Natural killer cell (primary cell): ENCODE results near the gene TLR6. TPM values are rescaled to one million over a fixed set of nuclear protein-coding genes. Genes with fewer than 3 reads are reported as not detected.
A peak's percentile ranks its signal among the peaks of the same experiment; 100 is the strongest.

Experiments
- ATAC-seq, 3 donors: fragments of 150-1000 bp in 2 of 3; fragments of 200-7000 bp in 1 of 3; cut with Tn5 transposase; 1 replicate in 1 of 3; 2 replicates in 2 of 3; pipeline ENCODE4 v1.10.0; 2021; ENCODE audit warnings: mild to moderate bottlenecking in 2 of 3, moderate library complexity in 2 of 3
- DNase-seq, 2 donors: peaks; one replicate each; pipeline versions ENCODE4 v3.0.0 to v3.0.0-alpha.2; 2013 to 2021; ENCODE audit warnings: mixed read lengths in 1 of 2
- H3K27ac ChIP-seq: one replicate; pipeline ENCODE4 v1.5.1; 2013; ENCODE audit warnings: mild to moderate bottlenecking, low read length
- H3K27me3 ChIP-seq: one replicate; pipeline ENCODE4 v1.6.1; 2013; ENCODE audit warnings: low read length; ENCODE audit not compliant: control insufficient read depth, insufficient read depth
- H3K36me3 ChIP-seq: one replicate; pipeline ENCODE4 v1.6.1; 2013; ENCODE audit warnings: low read length; ENCODE audit not compliant: control insufficient read depth, insufficient read depth
- H3K4me1 ChIP-seq: one replicate; pipeline ENCODE4 v1.6.1; 2013; ENCODE audit warnings: low read length; ENCODE audit not compliant: control insufficient read depth, insufficient read depth
- H3K4me3 ChIP-seq: one replicate; pipeline ENCODE4 v1.5.1; 2013; ENCODE audit warnings: low read length
- H3K9me3 ChIP-seq: one replicate; pipeline ENCODE4 v1.6.1; 2013; ENCODE audit warnings: low read length; ENCODE audit not compliant: control insufficient read depth, insufficient read depth
- H3K27ac Mint-ChIP-seq, 2 donors: one replicate each; pipeline ENCODE4 v1.8.0; 2022; ENCODE audit warnings: mild to moderate bottlenecking in 2 of 2, mixed read lengths in 2 of 2, moderate library complexity in 1 of 2
- H3K27me3 Mint-ChIP-seq, 2 donors: one replicate each; pipeline ENCODE4 v1.8.0; 2022; ENCODE audit warnings: low read depth in 2 of 2, mixed read lengths in 2 of 2
- H3K36me3 Mint-ChIP-seq: one replicate; pipeline ENCODE4 v1.8.0; 2022; ENCODE audit warnings: mixed read lengths
- H3K4me1 Mint-ChIP-seq, 2 donors: one replicate each; pipeline ENCODE4 v1.8.0; 2022; ENCODE audit warnings: mixed read lengths in 2 of 2
- H3K4me3 Mint-ChIP-seq: one replicate; pipeline ENCODE4 v1.8.0; 2022; ENCODE audit warnings: mild to moderate bottlenecking, moderate library complexity, mixed read lengths
- H3K9me3 Mint-ChIP-seq, 2 donors: one replicate each; pipeline ENCODE4 v1.8.0; 2022; ENCODE audit warnings: mixed read lengths in 2 of 2
- WGBS: methylation state at CpG from one replicate; pipeline ENCODE4 v1.1.7; 2013; ENCODE audit warnings: missing lambda C conversion rate; ENCODE audit not compliant: insufficient coverage; 5-methylcytosine and 5-hydroxymethylcytosine counted together
- intact Hi-C: fragments of 100-400 bp; cut with micrococcal nuclease; formaldehyde crosslinking; loops from one replicate; pipeline ENCODE4 v1.14.2; 2022
- total RNA-seq, 4 donors: library from RNA; stranded (reverse); fragments of 120-200 nt in 1 of 4; gene quantifications; one replicate each; pipeline versions ENCODE4 v1.2.3 to v1.2.4, GENCODE V29; 2013 to 2022
- TF ChIP-seq, protein P1 (sequence below): fragments of 200-600 bp; IDR thresholded peaks from one replicate; pipeline ENCODE4 v1.8.0; 2022; ENCODE audit warnings: antibody characterized with exemption

TLR6 gene
- total RNA-seq, 3 donors from 2014 or later (not counting 1 experiment from before 2014, with no cell fraction given) = 6.3 to 9.8 (median 6.8) TPM

DNA sequence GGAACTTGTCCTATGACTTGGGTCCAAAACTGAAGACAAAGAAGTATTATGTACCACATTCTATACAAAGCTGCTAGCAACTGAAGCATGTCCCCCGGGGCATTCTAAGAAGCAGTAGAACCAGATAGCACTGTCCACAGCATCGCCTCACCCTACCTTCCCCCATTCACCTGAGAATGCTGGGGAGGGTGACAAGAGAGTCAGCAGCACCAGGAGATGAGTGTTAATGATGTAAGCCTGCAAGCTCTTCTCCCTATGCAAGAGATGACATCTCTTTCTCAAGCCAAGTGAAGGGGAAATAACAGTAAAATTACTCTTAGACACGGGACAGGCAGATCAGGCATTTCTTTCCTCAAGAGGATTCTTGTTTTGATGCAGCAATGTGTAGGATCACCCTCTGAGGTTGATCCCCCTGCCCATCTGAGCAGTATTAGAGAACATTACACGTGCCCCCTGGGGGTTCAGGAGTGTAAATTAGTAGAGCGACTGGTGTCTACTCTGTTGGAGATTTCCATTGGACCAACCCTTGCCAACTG is 38.1 kb downstream of the TLR6 start:
- intact Hi-C loops = no loop called here
- peaks cover 10% of the 10 kb centered on the region for H3K4me1 ChIP-seq
- 77% methylated on average over 4 of the region's 5 CpGs for WGBS
- no peaks in the 10 kb centered on the region for H3K27me3 ChIP-seq
- no peak overlapping the region for H3K27ac ChIP-seq
- Mint-ChIP-seq H3K27me3 (peaks cover 2 to 8% of the 10 kb centered on the region in 2 donors), H3K4me1 (peaks cover 8 to 12% of the 10 kb centered on the region in 2 donors), H3K4me3 (no peak overlapping the region), H3K9me3 (peaks cover 0 to 2% of the 10 kb centered on the region in 2 donors), H3K27ac (no peak overlapping the region), H3K36me3 (no peaks in the 10 kb centered on the region)
- no peak for DNase-seq
- H3K9me3 ChIP-seq = peaks cover 13% of the 10 kb centered on the region
- TF ChIP-seq, protein P1, sequence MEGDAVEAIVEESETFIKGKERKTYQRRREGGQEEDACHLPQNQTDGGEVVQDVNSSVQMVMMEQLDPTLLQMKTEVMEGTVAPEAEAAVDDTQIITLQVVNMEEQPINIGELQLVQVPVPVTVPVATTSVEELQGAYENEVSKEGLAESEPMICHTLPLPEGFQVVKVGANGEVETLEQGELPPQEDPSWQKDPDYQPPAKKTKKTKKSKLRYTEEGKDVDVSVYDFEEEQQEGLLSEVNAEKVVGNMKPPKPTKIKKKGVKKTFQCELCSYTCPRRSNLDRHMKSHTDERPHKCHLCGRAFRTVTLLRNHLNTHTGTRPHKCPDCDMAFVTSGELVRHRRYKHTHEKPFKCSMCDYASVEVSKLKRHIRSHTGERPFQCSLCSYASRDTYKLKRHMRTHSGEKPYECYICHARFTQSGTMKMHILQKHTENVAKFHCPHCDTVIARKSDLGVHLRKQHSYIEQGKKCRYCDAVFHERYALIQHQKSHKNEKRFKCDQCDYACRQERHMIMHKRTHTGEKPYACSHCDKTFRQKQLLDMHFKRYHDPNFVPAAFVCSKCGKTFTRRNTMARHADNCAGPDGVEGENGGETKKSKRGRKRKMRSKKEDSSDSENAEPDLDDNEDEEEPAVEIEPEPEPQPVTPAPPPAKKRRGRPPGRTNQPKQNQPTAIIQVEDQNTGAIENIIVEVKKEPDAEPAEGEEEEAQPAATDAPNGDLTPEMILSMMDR = no peak
- no peak overlapping the region for H3K4me3 ChIP-seq
- no peaks in the 10 kb centered on the region for H3K36me3 ChIP-seq
- no peak for ATAC-seq

DNA sequence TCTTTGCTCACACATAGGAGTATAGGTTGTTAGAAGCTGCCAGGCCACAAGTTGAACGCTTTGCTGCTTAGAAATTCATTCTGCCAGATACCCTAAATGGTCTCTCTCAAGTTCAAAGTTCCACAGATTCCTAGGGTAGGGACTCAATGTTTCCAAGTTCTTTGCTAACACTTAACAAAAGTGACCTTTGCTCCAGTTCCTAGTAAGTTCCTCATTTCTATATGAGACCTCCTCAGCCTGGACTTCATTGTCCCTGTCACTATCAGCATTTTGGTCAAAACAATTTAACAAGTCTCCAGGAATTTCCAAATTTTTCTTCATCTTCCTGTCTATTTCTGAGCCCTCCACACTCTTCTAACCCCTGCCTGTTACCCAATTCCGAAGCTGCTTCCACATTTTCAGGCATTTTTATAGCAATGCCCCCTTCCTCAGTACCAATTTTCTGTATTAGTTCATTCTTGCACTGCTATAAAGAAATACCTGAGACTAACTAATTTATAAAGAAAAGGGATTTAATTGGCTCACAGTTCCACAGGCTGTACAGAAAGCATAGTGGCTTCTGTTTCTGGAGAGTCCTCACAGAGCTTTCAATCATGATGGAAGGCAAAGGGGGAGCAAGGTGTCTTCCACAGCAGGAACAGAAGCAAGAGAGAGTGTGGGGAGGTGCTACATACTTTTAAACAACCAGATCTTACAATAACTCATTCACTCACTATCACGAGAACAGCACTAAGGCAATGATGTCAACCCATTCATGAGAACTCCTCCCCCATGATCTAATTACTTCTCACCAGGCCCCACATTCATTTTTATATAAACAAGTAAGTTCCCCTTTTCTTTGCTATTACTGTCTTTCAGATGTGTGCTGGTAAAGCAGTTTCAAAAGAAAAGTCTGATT is 40.5 kb downstream of the TLR6 start:
- Mint-ChIP-seq H3K9me3 (no peaks in the 10 kb centered on the region), H3K27ac (no peak overlapping the region), H3K36me3 (no peaks in the 10 kb centered on the region), H3K4me1 (peaks cover 8 to 12% of the 10 kb centered on the region in 2 donors), H3K4me3 (no peak overlapping the region), H3K27me3 (peaks cover 2 to 8% of the 10 kb centered on the region in 2 donors)
- no peaks in the 10 kb centered on the region for H3K27me3 ChIP-seq
- H3K27ac ChIP-seq = peak overlapping the region; percentile 75
- intact Hi-C loops = no loop called here
- no peak for DNase-seq
- H3K4me1 ChIP-seq = peaks cover 10% of the 10 kb centered on the region
- H3K36me3 ChIP-seq = no peaks in the 10 kb centered on the region
- no peak overlapping the region for H3K4me3 ChIP-seq
- peak in 1 of 3 donors; percentile 20 for ATAC-seq
- H3K9me3 ChIP-seq = peaks cover 5% of the 10 kb centered on the region
- TF ChIP-seq, protein P1 = no peak
- 80% methylated on average over 3 of the region's 3 CpGs for WGBS

DNA sequence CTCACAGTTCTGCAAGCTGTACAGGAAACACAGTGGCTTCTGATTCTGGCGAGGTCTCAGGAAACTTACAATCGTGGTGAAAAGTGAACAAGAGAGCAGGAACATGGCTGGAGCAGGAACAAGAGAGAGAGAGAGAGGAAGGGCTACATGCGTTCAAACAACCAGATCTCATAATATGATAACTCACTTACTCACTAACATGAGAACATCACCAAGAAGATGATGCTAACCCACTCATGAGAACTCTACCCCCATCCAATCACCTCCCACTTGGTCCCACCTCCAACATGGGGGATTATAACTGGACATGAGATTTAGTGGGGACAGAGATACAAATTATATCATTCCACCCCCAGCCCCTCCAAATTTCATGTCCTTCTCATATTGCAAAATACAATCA is 42.2 kb downstream of the TLR6 start:
- Mint-ChIP-seq H3K36me3 (no peaks in the 10 kb centered on the region), H3K9me3 (no peaks in the 10 kb centered on the region), H3K27ac (no peak overlapping the region), H3K4me1 (no peaks in the 10 kb centered on the region), H3K4me3 (no peak overlapping the region), H3K27me3 (peaks cover 2 to 8% of the 10 kb centered on the region in 2 donors)
- TF ChIP-seq, protein P1 = no peak
- Histone ChIP-seq H3K27ac (no peak overlapping the region), H3K9me3 (peaks cover 5% of the 10 kb centered on the region), H3K4me1 (no peaks in the 10 kb centered on the region), H3K36me3 (no peaks in the 10 kb centered on the region), H3K27me3 (no peaks in the 10 kb centered on the region), H3K4me3 (no peak overlapping the region)
- intact Hi-C loops = no loop called here
- 43% methylated on average over 2 of the region's 3 CpGs for WGBS
- DNase-seq (no peak), ATAC-seq (no peak)
